HepG2 (cell line): ENCODE measurements around the gene C9orf40. TPM values are rescaled to one million over a fixed set of nuclear protein-coding genes. Genes with fewer than 3 reads are reported as not detected.

Experiments used
- ATAC-seq: fragments of 200-7000 bp; cut with Tn5 transposase; 3 replicates; pipeline ENCODE4 v1.9.1; 2020; ENCODE audit warnings: mild to moderate bottlenecking, moderate library complexity
- BruUV-seq: library from RNA; stranded (reverse); fragments of 400-500 nt; replicated peaks from 2 replicates; lab custom pipeline; 2021; lab: Mats Ljungman, UMichigan
- CTCF ChIA-PET: fragments of 300-600 bp; formaldehyde crosslinking; extraction: SDS; loops from one replicate; lab custom pipeline; 2021; ENCODE audit warnings: low total read pairs, inconsistent platforms, low intra/inter-chr PET ratio; lab: Yijun Ruan, JAX
- POLR2A ChIA-PET: fragments of 350-600 bp; sonication (Branson Sonifier 250); formaldehyde crosslinking; loops from one replicate; lab custom pipeline; 2020; ENCODE audit warnings: antibody characterized with exemption, inconsistent platforms; lab: Yijun Ruan, JAX
- DNase-seq: peaks from one replicate; pipeline ENCODE4 v3.0.0-alpha.2; 2015; ENCODE audit warnings: low spot score
- FAIRE-seq: peaks from 3 replicates; lab custom pipeline; 2011; peaks lifted over from hg19 to GRCh38; lab: Jason Lieb, UNC
- H2AFZ ChIP-seq: one replicate; pipeline ENCODE4 v1.6.1; 2011; ENCODE audit warnings: low read length, inconsistent platforms
- H3K27ac ChIP-seq: fragments of 300-600 bp; 3 replicates; pipeline ENCODE4 v1.8.0; 2011; ENCODE audit warnings: mixed run types, mild to moderate bottlenecking, mixed read lengths, low read length, inconsistent platforms; ENCODE audit not compliant: insufficient read depth; ENCODE audit errors: extremely low read length
- H3K27me3 ChIP-seq, 2 experiments: fragments of 200-600 bp in 1 of 2; 2 replicates in 1 of 2; 3 replicates in 1 of 2; pipeline versions ENCODE4 v1.6.0 to v1.8.0; 2011; ENCODE audit warnings: low read length in 2 of 2, mild to moderate bottlenecking in 2 of 2, moderate library complexity in 2 of 2, inconsistent platforms in 1 of 2; ENCODE audit not compliant: insufficient read depth in 2 of 2, control insufficient read depth in 1 of 2
- H3K36me3 ChIP-seq, 2 experiments: fragments of 200-600 bp in 1 of 2; replicated peaks in 1 of 2; 2 replicates in 1 of 2; 3 replicates in 1 of 2; pipeline versions ENCODE4 v1.5.1 to v1.8.0; 2011; ENCODE audit warnings: low read length in 2 of 2, inconsistent platforms in 1 of 2; ENCODE audit not compliant: insufficient read depth in 2 of 2, control insufficient read depth in 1 of 2
- H3K4me1 ChIP-seq: 2 replicates; pipeline ENCODE4 v1.5.1; 2012; ENCODE audit warnings: low read length, inconsistent platforms; ENCODE audit not compliant: insufficient read depth
- H3K4me2 ChIP-seq: 2 replicates; pipeline ENCODE4 v1.6.0; 2011; ENCODE audit warnings: low read depth, low read length, inconsistent platforms
- H3K4me3 ChIP-seq, 3 experiments: fragments of 200-600 bp in 1 of 3; sonication (generic), shearing (Covaris generic) in 1 of 3; replicated peaks in 1 of 3; 2 replicates each; pipeline ENCODE4 v1.5.1; 2011 to 2016; ENCODE audit warnings: low read length in 3 of 3, inconsistent platforms in 2 of 3, low read depth in 2 of 3, mild to moderate bottlenecking in 2 of 3, control low read depth in 1 of 3, mixed read lengths in 1 of 3; ENCODE audit not compliant: insufficient read depth in 1 of 3
- H3K79me2 ChIP-seq: one replicate; pipeline ENCODE4 v1.6.1; 2011; ENCODE audit warnings: low read length, inconsistent platforms; ENCODE audit not compliant: insufficient read depth
- H3K9ac ChIP-seq: 2 replicates; pipeline ENCODE4 v1.6.0; 2011; ENCODE audit warnings: mild to moderate bottlenecking, low read depth, low read length, inconsistent platforms; ENCODE audit not compliant: insufficient read depth
- H3K9me3 ChIP-seq: 2 replicates; pipeline ENCODE4 v1.5.1; 2012; ENCODE audit warnings: mild to moderate bottlenecking, low read length
- H4K20me1 ChIP-seq: 2 replicates; pipeline ENCODE4 v1.6.0; 2011; ENCODE audit warnings: inconsistent platforms, mild to moderate bottlenecking, low read length, moderate library complexity; ENCODE audit not compliant: insufficient read depth
- GFI1 ChIP-seq: sonication (generic); formaldehyde crosslinking; IDR thresholded peaks from 2 replicates; pipeline ENCODE4 v1.5.0; 2020; ENCODE audit warnings: missing genetic modification reagents, mild to moderate bottlenecking, borderline replicate concordance
- GLI4 ChIP-seq: sonication (generic); formaldehyde crosslinking; IDR thresholded peaks from 2 replicates; pipeline ENCODE4 v1.5.1; 2020; ENCODE audit warnings: missing genetic modification reagents, mild to moderate bottlenecking, moderate library complexity, borderline replicate concordance
- JDP2 ChIP-seq: sonication (generic); formaldehyde crosslinking; IDR thresholded peaks from 2 replicates; pipeline ENCODE4 v1.8.1; 2022; ENCODE audit warnings: missing genetic modification reagents, borderline replicate concordance
- KLF9 ChIP-seq: IDR thresholded peaks from 2 replicates; pipeline ENCODE4 v1.6.1; 2016; ENCODE audit warnings: low read depth
- NFIB ChIP-seq: sonication (generic); formaldehyde crosslinking; IDR thresholded peaks from 2 replicates; pipeline ENCODE4 v1.9.0; 2021; ENCODE audit warnings: missing genetic modification reagents, mild to moderate bottlenecking, borderline replicate concordance
- NR2F1 ChIP-seq, 2 experiments: fragments of 450-650 bp in 1 of 2; formaldehyde crosslinking in 1 of 2; IDR thresholded peaks; 2 replicates each; pipeline versions ENCODE4 v1.5.0 to v1.6.1; 2016 to 2020; ENCODE audit warnings: mild to moderate bottlenecking in 1 of 2, missing compliant biosample characterization in 1 of 2, missing genetic modification reagents in 1 of 2, moderate library complexity in 1 of 2
- RCOR2 ChIP-seq: IDR thresholded peaks from 2 replicates; pipeline ENCODE4 v1.6.1; 2016; ENCODE audit warnings: missing biosample characterization, missing genetic modification reagents
- SP1 ChIP-seq, 2 experiments: fragments of 450-650 bp in 1 of 2; sonication (generic) in 1 of 2; formaldehyde crosslinking in 1 of 2; IDR thresholded peaks; 2 replicates each; pipeline versions ENCODE4 v1.4.0 to v1.6.1; 2016 to 2020; ENCODE audit warnings: missing genetic modification reagents in 1 of 2
- TBP ChIP-seq: sonication (generic); formaldehyde crosslinking; IDR thresholded peaks from 2 replicates; pipeline ENCODE4 v1.5.0; 2020; ENCODE audit warnings: missing genetic modification reagents
- XRCC5 ChIP-seq: fragments of 200-400 bp; formaldehyde crosslinking; optimal IDR thresholded peaks from 2 replicates; pipeline ENCODE3; 2017; ENCODE audit warnings: mild to moderate bottlenecking, low read length
- ZBTB8A ChIP-seq: sonication (generic); formaldehyde crosslinking; IDR thresholded peaks from 2 replicates; pipeline ENCODE4 v1.4.0; 2020; ENCODE audit warnings: mild to moderate bottlenecking, low read depth, missing genetic modification reagents, borderline replicate concordance
- ZNF235 ChIP-seq: sonication (generic); formaldehyde crosslinking; IDR thresholded peaks from 2 replicates; pipeline ENCODE4 v1.8.1; 2023; ENCODE audit warnings: mild to moderate bottlenecking, missing genetic modification reagents, borderline replicate concordance
- ZNF24 ChIP-seq: fragments of 450-650 bp; IDR thresholded peaks from 2 replicates; pipeline ENCODE4 v1.6.1; 2017; ENCODE audit warnings: antibody characterized with exemption, mild to moderate bottlenecking
- ZNF629 ChIP-seq: sonication (generic); formaldehyde crosslinking; conservative IDR thresholded peaks from 2 replicates; pipeline ENCODE4 v1.5.0; 2020; ENCODE audit warnings: missing genetic modification reagents
- WGBS: methylation state at CpG from one replicate; pipeline ENCODE4 v1.1.6; 2017; ENCODE audit warnings: low lambda C conversion rate; 5-methylcytosine and 5-hydroxymethylcytosine counted together
- in situ Hi-C: cut with HindIII; loops from 2 replicates; pipeline ENCODE4 v1.10.0; 2017; ENCODE audit warnings: low pct_unique_long_range_greater_than_20kb; ENCODE audit not compliant: extremely low pct_ligation_motif_present
- intact Hi-C: fragments of 100-400 bp; cut with micrococcal nuclease; formaldehyde crosslinking; loops from one replicate; pipeline ENCODE4 v1.10.0; 2022; ENCODE audit not compliant: unreplicated experiment
- polyA plus RNA-seq, 8 experiments: library from polyadenylated mRNA; depleted of rRNA in 3 of 8; stranded (reverse) in 7 of 8; unstranded in 1 of 8; fragments of >200 nt; fragmentation: Illumina TruSeq in 4 of 8; extraction: Trizol in 4 of 8; gene quantifications; 2 replicates each; pipeline versions ENCODE4 v1.2.1 to v1.2.3, GENCODE V29; 2011 to 2016; ENCODE audit warnings: low read depth in 4 of 8, missing spikeins in 1 of 8, mixed read lengths in 1 of 8; ENCODE audit not compliant: insufficient read depth in 1 of 8
- total RNA-seq, 5 experiments: library from RNA; depleted of rRNA; stranded (reverse); fragments of >200 nt; fragmentation: Illumina TruSeq; extraction: Trizol; gene quantifications; 2 replicates each; pipeline ENCODE4 v1.2.3, GENCODE V29; 2016; ENCODE audit warnings: low read depth in 1 of 5
- TF ChIP-seq, protein P1 (sequence below): sonication (generic); formaldehyde crosslinking; IDR thresholded peaks from 2 replicates; pipeline ENCODE4 v1.8.1; 2023; ENCODE audit warnings: missing genetic modification reagents, inconsistent platforms, borderline replicate concordance
- TF ChIP-seq, protein P2 (sequence below): IDR thresholded peaks from 2 replicates; pipeline ENCODE4 v1.6.1; 2016; ENCODE audit warnings: mild to moderate bottlenecking

Gene C9orf40
- total and polyA plus RNA-seq, 2 of the 13 experiments (the other 11 are each of a cell fraction or from before 2014, with no cell fraction given), result 3.0 to 13.5 TPM

DNA sequence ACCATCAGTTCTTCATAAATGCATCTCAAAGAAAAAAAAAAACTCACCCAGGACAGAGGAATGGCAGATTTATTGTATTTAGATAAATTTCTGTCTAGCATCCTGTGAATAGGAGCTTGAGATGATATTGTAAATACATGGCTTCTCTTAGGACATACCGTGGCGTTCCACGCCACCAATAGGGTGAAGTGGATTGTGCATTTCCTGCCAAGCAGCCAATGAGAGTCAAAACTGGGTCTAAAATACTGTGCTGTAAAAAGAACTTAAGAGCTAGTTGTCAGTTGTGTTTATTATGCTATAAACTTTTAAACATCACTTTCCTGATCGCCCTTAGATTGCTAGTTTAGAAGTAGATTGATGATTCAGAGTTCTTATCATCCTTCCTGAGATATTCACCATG is 44.0 kb downstream of the C9orf40 start:
- no peaks in the 10 kb centered on the region for H4K20me1 ChIP-seq
- TF ChIP-seq JDP2 (CRISPR knock-in tag) (no peak), ZBTB8A (no peak), SP1 (IDR thresholded peaks at IDR 0.05) (no peak), SP1 (CRISPR knock-in tag; IDR thresholded peaks at IDR 0.05) (no peak), NR2F1 (CRISPR knock-in tag; IDR thresholded peaks at IDR 0.05) (no peak)
- TF ChIP-seq, all 625 proteins: peak for 0
- WGBS, result 77% methylated on average over 4 of the region's 4 CpGs
- Histone ChIP-seq H2AFZ (no peak overlapping the region), H3K27ac (no peak overlapping the region), H3K4me3 (no peak overlapping the region), H3K4me1 (no peaks in the 10 kb centered on the region), H3K4me2 (no peak overlapping the region), H3K9ac (no peak overlapping the region), H3K79me2 (no peaks in the 10 kb centered on the region), H3K9me3 (no peaks in the 10 kb centered on the region), H3K27me3 (no peaks in the 10 kb centered on the region), H3K36me3 (no peaks in the 10 kb centered on the region)
- CTCF ChIA-PET, result no interaction called here
- FAIRE-seq (no peak), DNase-seq (no peak), ATAC-seq (no peak)
- POLR2A ChIA-PET, result no interaction called here
- no TSS peak for BruUV-seq
- in situ Hi-C loops (no loop called here), intact Hi-C loops (no loop called here)

DNA sequence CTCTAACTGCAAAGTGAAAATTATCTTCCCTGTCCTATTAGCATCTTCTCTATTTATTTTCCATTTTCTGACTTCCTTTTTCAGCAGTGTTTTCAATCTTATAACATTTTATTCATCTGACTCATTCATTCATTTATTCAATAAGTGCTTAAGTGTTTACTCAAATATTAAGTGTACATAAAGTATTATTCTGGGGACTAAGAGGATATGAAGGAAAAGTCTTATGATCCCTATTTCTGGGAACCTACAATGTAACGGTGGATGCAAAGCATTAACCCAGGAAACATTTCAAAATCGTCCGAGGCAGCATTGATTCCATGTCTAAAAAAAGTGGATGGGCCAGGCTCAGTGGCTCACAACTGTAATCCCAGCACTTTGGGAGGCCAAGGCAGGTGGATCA is 45.6 kb downstream of the C9orf40 start:
- no peak for TF ChIP-seq XRCC5
- TF ChIP-seq KLF9 (CRISPR knock-in tag), result no peak
- TF ChIP-seq ZNF235, result no peak
- TF ChIP-seq RCOR2 (CRISPR knock-in tag), result no peak
- no peak for TF ChIP-seq ZNF629 (CRISPR knock-in tag)
- no peak for TF ChIP-seq TBP (CRISPR knock-in tag)
- no peak for TF ChIP-seq ZNF24
- TF ChIP-seq, protein P1, sequence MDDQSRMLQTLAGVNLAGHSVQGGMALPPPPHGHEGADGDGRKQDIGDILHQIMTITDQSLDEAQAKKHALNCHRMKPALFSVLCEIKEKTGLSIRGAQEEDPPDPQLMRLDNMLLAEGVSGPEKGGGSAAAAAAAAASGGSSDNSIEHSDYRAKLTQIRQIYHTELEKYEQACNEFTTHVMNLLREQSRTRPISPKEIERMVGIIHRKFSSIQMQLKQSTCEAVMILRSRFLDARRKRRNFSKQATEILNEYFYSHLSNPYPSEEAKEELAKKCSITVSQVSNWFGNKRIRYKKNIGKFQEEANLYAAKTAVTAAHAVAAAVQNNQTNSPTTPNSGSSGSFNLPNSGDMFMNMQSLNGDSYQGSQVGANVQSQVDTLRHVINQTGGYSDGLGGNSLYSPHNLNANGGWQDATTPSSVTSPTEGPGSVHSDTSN, result no peak
- TF ChIP-seq, protein P2, sequence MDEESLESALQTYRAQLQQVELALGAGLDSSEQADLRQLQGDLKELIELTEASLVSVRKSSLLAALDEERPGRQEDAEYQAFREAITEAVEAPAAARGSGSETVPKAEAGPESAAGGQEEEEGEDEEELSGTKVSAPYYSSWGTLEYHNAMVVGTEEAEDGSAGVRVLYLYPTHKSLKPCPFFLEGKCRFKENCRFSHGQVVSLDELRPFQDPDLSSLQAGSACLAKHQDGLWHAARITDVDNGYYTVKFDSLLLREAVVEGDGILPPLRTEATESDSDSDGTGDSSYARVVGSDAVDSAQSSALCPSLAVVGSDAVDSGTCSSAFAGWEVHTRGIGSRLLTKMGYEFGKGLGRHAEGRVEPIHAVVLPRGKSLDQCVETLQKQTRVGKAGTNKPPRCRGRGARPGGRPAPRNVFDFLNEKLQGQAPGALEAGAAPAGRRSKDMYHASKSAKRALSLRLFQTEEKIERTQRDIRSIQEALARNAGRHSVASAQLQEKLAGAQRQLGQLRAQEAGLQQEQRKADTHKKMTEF (CRISPR knock-in tag), result no peak
- TF ChIP-seq NFIB, result no peak
- no peak for TF ChIP-seq GFI1 (CRISPR knock-in tag)
- TF ChIP-seq GLI4 (CRISPR knock-in tag), result no peak
- Histone ChIP-seq H3K4me2 (no peak overlapping the region), H3K4me3 (no peak overlapping the region), H3K79me2 (no peaks in the 10 kb centered on the region), H3K9ac (no peak overlapping the region), H3K9me3 (no peaks in the 10 kb centered on the region), H2AFZ (no peak overlapping the region), H3K36me3 (no peaks in the 10 kb centered on the region), H3K27me3 (no peaks in the 10 kb centered on the region), H4K20me1 (no peaks in the 10 kb centered on the region), H3K4me1 (no peaks in the 10 kb centered on the region), H3K27ac (no peak overlapping the region)
- intact Hi-C loops, result no loop called here
- DNase-seq (no peak), ATAC-seq (no peak), FAIRE-seq (no peak)
- BruUV-seq, result no TSS peak
- POLR2A ChIA-PET, result no interaction called here
- CTCF ChIA-PET, result no interaction called here
- 43% methylated on average over 3 of the region's 3 CpGs for WGBS
- in situ Hi-C loops, result no loop called here
